ENCODE measurements around the gene MARK2.

MARK2 gene

DNA sequence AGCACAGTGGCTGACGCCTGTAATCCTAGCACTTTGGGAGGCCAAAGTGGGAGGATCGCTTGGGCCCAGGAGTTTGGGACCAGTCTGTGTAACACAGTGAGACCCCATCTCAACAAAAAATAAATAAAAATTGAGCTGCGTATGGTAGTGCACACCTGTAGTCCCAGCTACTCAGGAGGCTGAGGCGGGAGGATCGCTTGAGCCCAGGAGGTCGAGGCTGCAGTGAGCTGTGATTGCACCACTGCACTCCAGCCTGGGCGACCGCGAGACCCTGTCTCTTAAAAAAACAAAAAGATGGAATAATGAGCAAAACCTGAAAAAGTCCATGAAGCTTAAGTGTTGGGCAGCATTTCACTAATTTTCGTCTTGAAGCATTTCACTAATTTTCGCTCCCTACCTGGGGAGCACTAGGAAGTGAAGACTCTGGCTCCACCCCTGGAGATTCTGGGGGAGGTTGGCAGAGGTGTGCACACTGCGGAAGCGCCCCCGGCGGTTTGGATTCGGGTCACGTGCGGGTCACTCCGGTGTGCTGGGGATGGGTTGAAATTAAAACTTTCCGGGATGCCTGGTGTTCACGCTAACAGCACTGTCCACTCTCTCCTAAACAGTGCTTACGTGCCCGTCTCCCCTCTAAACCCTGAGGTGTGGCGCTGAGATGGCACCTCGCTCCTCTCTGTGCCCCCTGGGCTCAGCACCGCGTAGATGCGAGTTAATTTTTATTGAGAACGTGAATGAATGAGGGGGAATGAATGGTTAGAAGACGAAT lies 99.0 kb downstream of the MARK2 start:
- no peak for DNase-seq

- DNase-seq: peak; percentile 97
These were observed 99.8 kb downstream of the MARK2 start, which contains the start of gene NAA40 for GRCh38 chr11:63938479-63939396. NAA40 (plus strand) TSS chr11:63939002; CDS start chr11:63939097, 95 bp downstream.

- DNase-seq: peak; percentile 57
These were observed 100.5 kb downstream of the MARK2 start for GRCh38 chr11:63939397-63939891.

DNA sequence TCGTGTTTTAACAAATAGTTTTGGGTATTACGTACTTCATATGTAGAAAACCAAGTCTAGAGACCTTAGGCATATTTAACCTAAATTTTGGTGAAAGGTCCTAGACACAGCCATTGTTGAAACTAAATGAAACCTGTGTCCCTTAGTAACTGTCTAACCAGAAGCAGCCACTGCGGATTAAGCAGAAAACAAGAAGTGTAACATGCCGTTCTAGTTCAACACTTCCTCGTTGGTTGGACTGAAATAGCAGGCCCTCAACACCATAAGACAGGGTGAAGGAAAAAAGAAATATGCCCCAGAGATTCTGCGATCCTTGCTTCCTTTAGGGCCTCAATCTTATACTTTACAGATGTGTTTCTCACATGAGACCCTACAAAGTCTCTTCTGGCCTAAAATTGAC lies 101.9 kb downstream of the MARK2 start:
- DNase-seq: no peak

DNA sequence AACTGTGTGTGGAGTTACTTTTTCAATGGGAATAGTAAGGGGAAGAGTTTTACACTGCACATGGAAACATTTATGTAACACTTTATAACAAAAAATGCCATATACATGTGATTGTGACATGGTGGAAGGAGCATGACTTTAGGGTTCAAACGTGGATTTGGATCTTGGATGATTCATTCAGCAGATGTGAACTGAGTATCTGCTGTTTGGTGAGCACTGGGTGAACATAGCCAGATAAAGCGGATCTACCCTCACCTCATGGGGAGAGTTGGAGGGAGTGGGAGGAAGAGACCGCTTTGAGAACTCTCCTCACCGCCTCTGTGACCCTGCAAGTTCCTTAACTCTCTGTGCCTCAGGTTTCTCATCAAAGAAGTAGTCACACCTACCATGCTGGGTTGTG lies 103.0 kb downstream of the MARK2 start:
- DNase-seq: no peak

DNA sequence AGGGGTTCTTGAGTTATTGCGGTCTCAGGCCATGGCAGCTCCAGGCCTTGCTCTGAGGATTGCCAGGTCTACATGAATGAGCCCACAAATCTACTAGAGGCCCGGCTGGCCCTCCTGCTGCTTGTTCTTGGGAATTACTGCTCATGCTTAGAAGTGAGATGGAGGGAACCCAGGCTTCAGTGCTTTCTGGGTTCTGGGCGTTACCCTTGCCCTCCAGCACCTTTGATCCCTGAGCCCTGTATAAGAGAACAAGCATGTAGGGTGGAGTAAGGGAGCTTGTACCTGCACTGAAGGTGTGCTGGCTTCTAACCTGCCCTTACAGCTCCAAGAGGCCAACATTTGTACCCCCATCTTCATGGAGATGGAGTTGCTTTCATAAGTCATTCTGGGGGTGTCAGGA lies 103.9 kb downstream of the MARK2 start:
- no peak for DNase-seq

GRCh38 chr11:63944987-63945386 lies 106.1 kb downstream of the MARK2 start:
- no peak for DNase-seq

DNA sequence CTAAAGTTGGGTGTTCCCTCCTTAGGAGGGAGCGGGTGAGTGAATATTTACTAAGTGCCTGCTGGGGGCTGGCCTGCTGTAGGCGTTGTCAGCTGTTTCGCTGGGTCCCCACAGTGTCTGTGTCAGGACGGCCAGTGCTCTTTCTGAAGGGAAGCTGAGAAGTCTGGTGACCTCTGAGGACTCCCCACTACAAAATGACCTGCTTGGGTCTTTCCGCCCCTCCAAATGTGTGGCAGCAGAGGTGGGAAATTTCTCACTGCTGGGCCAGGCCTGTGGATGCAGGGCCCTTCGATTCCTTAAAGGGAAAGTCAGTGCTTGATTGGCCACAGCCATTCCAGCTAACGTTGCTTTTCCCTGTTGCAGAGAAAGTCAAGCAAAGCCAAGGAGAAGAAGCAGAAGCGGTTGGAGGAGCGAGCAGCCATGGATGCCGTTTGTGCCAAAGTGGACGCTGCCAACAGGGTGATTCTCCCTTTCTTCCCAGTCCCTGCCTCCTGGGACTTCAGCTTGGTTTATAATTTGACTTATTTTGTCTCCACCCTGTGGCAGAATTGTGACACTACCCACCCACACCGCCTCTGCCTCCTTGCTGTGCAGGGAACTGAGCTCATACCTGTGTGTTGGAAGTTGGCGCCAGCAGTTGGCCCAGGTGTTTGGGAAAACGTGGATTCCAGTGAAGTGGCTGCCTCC lies 106.7 kb downstream of the MARK2 start:
- peak; percentile 90 for DNase-seq

GRCh38 chr11:63951779-63952536 lies 113.0 kb downstream of the MARK2 start:
- no peak for DNase-seq

GRCh38 chr11:63952570-63952969 lies 113.7 kb downstream of the MARK2 start:
- no peak for DNase-seq

DNA sequence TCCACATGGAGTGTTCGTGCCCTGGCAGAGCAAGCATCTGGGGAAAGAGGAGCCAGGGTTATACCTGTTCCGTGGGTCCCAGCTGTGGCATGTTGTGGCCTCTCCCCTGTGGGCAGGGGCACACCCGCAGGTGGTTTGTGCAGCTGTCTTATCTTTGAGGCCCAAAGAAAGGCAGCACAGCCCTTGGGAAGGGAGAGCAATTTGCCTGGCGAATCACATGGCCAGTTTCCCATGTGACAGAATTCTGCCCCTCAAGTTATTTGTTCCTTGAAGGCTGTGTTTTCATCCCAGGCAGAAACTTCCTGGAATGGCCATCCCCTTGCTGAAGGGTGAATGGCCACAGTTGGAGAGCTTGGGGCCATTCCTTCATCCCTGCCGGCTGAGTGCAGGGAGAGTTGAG lies 119.1 kb downstream of the MARK2 start:
- DNase-seq: no peak
